ENCODE measurements around the gene MSANTD2.

The MSANTD2 gene

GRCh38 chr11:124769806-124770774 lies 30.1 kb downstream of the MSANTD2 start:
- FAIRE-seq = no peak

GRCh38 chr11:124768914-124769313 lies 31.3 kb downstream of the MSANTD2 start:
- FAIRE-seq = no peak

- no peak for FAIRE-seq
Observed at GRCh38 chr11:124766156-124766555, 34.0 kb downstream of the MSANTD2 start.

GRCh38 chr11:124763156-124763947 lies 36.9 kb downstream of the MSANTD2 start:
- FAIRE-seq = no peak

- FAIRE-seq = no peak
Observed at GRCh38 chr11:124762624-124763155, 37.5 kb downstream of the MSANTD2 start.

GRCh38 chr11:124762105-124762623 lies 38.0 kb downstream of the MSANTD2 start, which contains the start of gene ESAM:
Gene ESAM, minus strand, starts transcription at chr11:124762290. Its CDS starts 136 bp downstream, at chr11:124762154.
- no peak for FAIRE-seq

GRCh38 chr11:124761301-124762104 lies 38.7 kb downstream of the MSANTD2 start:
- FAIRE-seq = no peak

- FAIRE-seq = no peak
Observed at GRCh38 chr11:124760806-124761205, 39.4 kb downstream of the MSANTD2 start.

GRCh38 chr11:124760205-124760652 lies 40.0 kb downstream of the MSANTD2 start:
- no peak for FAIRE-seq

- FAIRE-seq = no peak
Observed at GRCh38 chr11:124759266-124760204, 40.7 kb downstream of the MSANTD2 start.

- FAIRE-seq = no peak
Observed at GRCh38 chr11:124758355-124759265, 41.6 kb downstream of the MSANTD2 start.

GRCh38 chr11:124757320-124757719 lies 42.9 kb downstream of the MSANTD2 start:
- no peak for FAIRE-seq

- no peak for FAIRE-seq
Observed at GRCh38 chr11:124756753-124757227, 43.4 kb downstream of the MSANTD2 start.

GRCh38 chr11:124756033-124756752 lies 44.0 kb downstream of the MSANTD2 start:
- FAIRE-seq = no peak

- FAIRE-seq = no peak
Observed at GRCh38 chr11:124754710-124755109, 45.5 kb downstream of the MSANTD2 start.

GRCh38 chr11:124754309-124754708 lies 45.9 kb downstream of the MSANTD2 start:
- no peak for FAIRE-seq

GRCh38 chr11:124753624-124754023 lies 46.6 kb downstream of the MSANTD2 start:
- FAIRE-seq = no peak

GRCh38 chr11:124753205-124753604 lies 47.0 kb downstream of the MSANTD2 start:
- no peak for FAIRE-seq

All from endometrium (tissue), 2 donors.